ENCODE results near the gene PRR20B. TPM values are rescaled to one million over a fixed set of nuclear protein-coding genes. Genes with fewer than 3 reads are reported as not detected.
"Not testable (repeated sequence)": the region's sequence is repeated elsewhere in the genome, so short reads cannot be mapped to it uniquely, and the experiment has no call there.

PRR20B gene
- total RNA-seq, 4 donors from 2014 or later = not detected

DNA sequence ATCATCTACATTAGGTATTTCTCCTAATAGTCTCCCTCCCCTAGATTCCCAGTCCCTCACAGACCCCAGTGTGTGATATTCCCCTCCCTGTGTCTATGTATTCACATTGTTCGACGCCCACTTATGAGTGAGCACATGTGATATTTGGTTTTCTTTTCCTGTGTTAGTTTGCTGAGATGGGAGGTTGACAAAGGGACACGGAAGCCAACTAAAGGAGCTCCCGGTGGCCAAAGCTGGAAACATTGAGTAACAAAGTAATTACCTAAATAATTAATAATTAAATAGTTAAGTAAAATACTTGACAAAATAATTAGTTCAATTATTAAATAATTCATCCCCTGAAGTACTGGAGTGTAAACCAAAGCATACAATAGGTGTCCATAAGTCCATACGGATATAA, 8.3 kb upstream of the PRR20B start:
- intact Hi-C loops (cut with DNase I) = no loop called here
- H3K27me3 ChIP-seq = no peaks in the 10 kb centered on the region
- no peaks in the 10 kb centered on the region for H3K36me3 ChIP-seq
- no peaks in the 10 kb centered on the region for H3K4me1 ChIP-seq
- no peak overlapping the region for H3K4me3 ChIP-seq
- 93% methylated on average over 4 of the region's 5 CpGs for WGBS, 2 donors
- TF ChIP-seq, protein P1, sequence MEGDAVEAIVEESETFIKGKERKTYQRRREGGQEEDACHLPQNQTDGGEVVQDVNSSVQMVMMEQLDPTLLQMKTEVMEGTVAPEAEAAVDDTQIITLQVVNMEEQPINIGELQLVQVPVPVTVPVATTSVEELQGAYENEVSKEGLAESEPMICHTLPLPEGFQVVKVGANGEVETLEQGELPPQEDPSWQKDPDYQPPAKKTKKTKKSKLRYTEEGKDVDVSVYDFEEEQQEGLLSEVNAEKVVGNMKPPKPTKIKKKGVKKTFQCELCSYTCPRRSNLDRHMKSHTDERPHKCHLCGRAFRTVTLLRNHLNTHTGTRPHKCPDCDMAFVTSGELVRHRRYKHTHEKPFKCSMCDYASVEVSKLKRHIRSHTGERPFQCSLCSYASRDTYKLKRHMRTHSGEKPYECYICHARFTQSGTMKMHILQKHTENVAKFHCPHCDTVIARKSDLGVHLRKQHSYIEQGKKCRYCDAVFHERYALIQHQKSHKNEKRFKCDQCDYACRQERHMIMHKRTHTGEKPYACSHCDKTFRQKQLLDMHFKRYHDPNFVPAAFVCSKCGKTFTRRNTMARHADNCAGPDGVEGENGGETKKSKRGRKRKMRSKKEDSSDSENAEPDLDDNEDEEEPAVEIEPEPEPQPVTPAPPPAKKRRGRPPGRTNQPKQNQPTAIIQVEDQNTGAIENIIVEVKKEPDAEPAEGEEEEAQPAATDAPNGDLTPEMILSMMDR (IDR thresholded peaks at IDR 0.05) = no peak
- no peak for TF ChIP-seq POLR2A (IDR thresholded peaks at IDR 0.05)
- DNase-seq = no peak
- no peak overlapping the region for H3K27ac ChIP-seq
- no peaks in the 10 kb centered on the region for H3K9me3 ChIP-seq

GRCh38 chr13:57139781-57140180, 7.5 kb upstream of the PRR20B start:
- WGBS, 2 donors = no CpG with 5 or more reads among the region's 18 CpGs
- H3K27me3 ChIP-seq; intact Hi-C loops (cut with DNase I); H3K4me3 ChIP-seq; H3K9me3 ChIP-seq; DNase-seq; H3K27ac ChIP-seq; H3K4me1 ChIP-seq; H3K36me3 ChIP-seq: not testable (repeated sequence)

GRCh38 chr13:57140235-57140968, 6.9 kb upstream of the PRR20B start, which contains the start of gene PRR20A:
PRR20A (plus strand) TSS chr13:57140918; CDS start chr13:57141305, 387 bp downstream.
- H3K27ac ChIP-seq; intact Hi-C loops (cut with DNase I); H3K4me1 ChIP-seq; H3K9me3 ChIP-seq; DNase-seq; H3K27me3 ChIP-seq; H3K36me3 ChIP-seq; H3K4me3 ChIP-seq: not testable (repeated sequence)
- WGBS, 2 donors = 92 to 94% methylated on average over 7 to 10 of the region's 34 CpGs

GRCh38 chr13:57148106-57148505, 818 bp downstream of the PRR20B start:
- H3K4me1 ChIP-seq; DNase-seq; H3K36me3 ChIP-seq; H3K27ac ChIP-seq; H3K4me3 ChIP-seq; H3K9me3 ChIP-seq; H3K27me3 ChIP-seq; intact Hi-C loops (cut with DNase I): not testable (repeated sequence)
- WGBS, 2 donors = 91 to 93% methylated on average over 9 of the region's 14 CpGs

- DNase-seq; H3K4me1 ChIP-seq; H3K36me3 ChIP-seq; H3K4me3 ChIP-seq; H3K9me3 ChIP-seq; intact Hi-C loops (cut with DNase I); H3K27me3 ChIP-seq; H3K27ac ChIP-seq: not testable (repeated sequence)
- WGBS, 2 donors = no CpG with 5 or more reads among the region's 22 CpGs
Observed at GRCh38 chr13:57153761-57154160, 6.5 kb downstream of the PRR20B start, which contains the start of gene PRR20C. PRR20C (plus strand) TSS chr13:57154061; CDS start chr13:57154448, 387 bp downstream.

- intact Hi-C loops (cut with DNase I); H3K9me3 ChIP-seq; H3K27me3 ChIP-seq; H3K27ac ChIP-seq; H3K4me3 ChIP-seq; DNase-seq; H3K36me3 ChIP-seq; H3K4me1 ChIP-seq: not testable (repeated sequence)
- no CpG with 5 or more reads among the region's 22 CpGs for WGBS, 2 donors
Observed at GRCh38 chr13:57160332-57160731, 13.0 kb downstream of the PRR20B start, which contains the start of gene PRR20D. PRR20D (plus strand) TSS chr13:57160632; CDS start chr13:57161019, 387 bp downstream.

- H3K36me3 ChIP-seq; H3K27me3 ChIP-seq; H3K4me1 ChIP-seq; H3K9me3 ChIP-seq; DNase-seq; H3K27ac ChIP-seq; intact Hi-C loops (cut with DNase I); H3K4me3 ChIP-seq: not testable (repeated sequence)
- WGBS, 2 donors = no CpG with 5 or more reads among the region's 22 CpGs
Observed at GRCh38 chr13:57166897-57167296, 19.6 kb downstream of the PRR20B start, which contains the start of gene PRR20E. PRR20E (plus strand) TSS chr13:57167197; CDS start chr13:57167584, 387 bp downstream.

DNA sequence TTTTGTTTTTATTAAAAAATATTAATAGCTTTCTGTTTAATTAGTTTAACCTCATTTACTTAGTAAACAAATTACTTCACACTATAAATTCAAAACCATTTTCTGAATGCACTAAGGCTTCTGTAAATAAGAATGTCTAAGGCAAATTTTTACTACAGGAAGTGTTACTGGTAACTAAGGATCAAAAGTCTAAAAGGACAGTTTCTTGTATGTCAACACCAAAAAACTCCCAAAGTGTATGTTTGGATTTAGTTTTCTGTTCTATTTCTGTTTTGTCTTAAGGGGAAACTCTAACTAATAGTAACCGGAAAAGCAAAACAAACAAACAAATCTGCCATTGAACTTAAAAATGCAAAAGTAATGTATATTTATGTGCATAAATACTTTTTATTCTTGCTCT, 44.4 kb downstream of the PRR20B start:
- Histone ChIP-seq H3K36me3 (no peaks in the 10 kb centered on the region), H3K4me1 (no peaks in the 10 kb centered on the region), H3K27me3 (no peaks in the 10 kb centered on the region), H3K9me3 (no peaks in the 10 kb centered on the region), H3K27ac (no peak overlapping the region), H3K4me3 (no peak overlapping the region)
- DNase-seq = no peak
- intact Hi-C loops (cut with DNase I) = no loop called here
- 63 to 64% methylated on average over 1 of the region's 1 CpG for WGBS, 2 donors
- TF ChIP-seq, protein P1 (IDR thresholded peaks at IDR 0.05) = no peak
- TF ChIP-seq POLR2A (IDR thresholded peaks at IDR 0.05) = no peak

Small RNA genes within 50 kb of the gene (small RNA-seq; reads per million reads assigned to genes)
- 0 reads per million in 4 donors for gene PRR20FP

Other genes starting within 250 kb of the PRR20B start
- not detected for gene PRR20A, start 6.6 kb upstream of the PRR20B start, total RNA-seq
- gene PRR20C, start 6.6 kb downstream of the PRR20B start, total RNA-seq = not detected
- gene PRR20D, start 13.1 kb downstream of the PRR20B start, total RNA-seq = not detected
- gene PRR20E, start 19.7 kb downstream of the PRR20B start, total RNA-seq = not detected